IMR-90 (cell line): Measurements from ENCODE around the gene FMO5. TPM values are rescaled to one million over a fixed set of nuclear protein-coding genes. Genes with fewer than 3 reads are reported as not detected.

Source experiments
- polyA plus RNA-seq, 3 experiments: library from polyadenylated mRNA; depleted of rRNA; stranded (reverse); fragments of >200 nt; gene quantifications; 2 replicates each; pipeline ENCODE4 v1.2.3, GENCODE V29; 2012; ENCODE audit warnings: low replicate concordance in 1 of 3
- total RNA-seq: library from RNA; depleted of rRNA; stranded (reverse); fragments of >200 nt; gene quantifications from 2 replicates; pipeline ENCODE4 v1.2.3, GENCODE V29; 2012; rRNA removed

The FMO5 gene
- total and polyA plus RNA-seq, 2 of the 4 experiments (the other 2 are of a cell fraction): 0.36 to 0.51 TPM

Other genes with a start within 250 kb of the FMO5 start
- 8.4 and 10.6 TPM in 2 replicates for gene PRKAB2, start 52.9 kb downstream of the FMO5 start, total RNA-seq
- gene PRKAB2, start 52.9 kb downstream of the FMO5 start, polyA plus RNA-seq (2012; rRNA removed): 9.7 and 11.0 TPM in 2 replicates
- 47.5 and 51.7 TPM in 2 replicates for gene CHD1L, start 17.3 kb upstream of the FMO5 start, total RNA-seq
- 28.2 and 31.2 TPM in 2 replicates for gene CHD1L, start 17.3 kb upstream of the FMO5 start, polyA plus RNA-seq (2012; rRNA removed)